ENCODE measurements around the gene DSE.

Gene DSE

GRCh38 chr6:116491610-116492330, 121.0 kb downstream of the DSE start:
- no peak for DNase-seq

GRCh38 chr6:116492331-116493067, 121.8 kb downstream of the DSE start:
- no peak for DNase-seq
